Esophagus squamous epithelium (tissue), 5 donors: ENCODE measurements around the gene PRRT2. TPM values are rescaled to one million over a fixed set of nuclear protein-coding genes. Genes with fewer than 3 reads are reported as not detected.
"Not testable (repeated sequence)": the region's sequence is repeated elsewhere in the genome, so short reads cannot be mapped to it uniquely, and the experiment has no call there.

ENCODE experiments used
- DNase-seq: peaks from one replicate; lab custom pipeline; 2025; lab: John Stamatoyannopoulos, UW
- H3K27ac ChIP-seq, 4 donors: fragments of 200-600 bp; sonication (generic); one replicate each; pipeline ENCODE4 v1.5.1; 2016 to 2019; ENCODE audit warnings: mild to moderate bottlenecking in 1 of 4
- H3K27me3 ChIP-seq, 4 donors: fragments of 200-600 bp; sonication (generic); 1 replicate in 3 of 4; 2 replicates in 1 of 4; pipeline versions ENCODE4 v1.5.1 to v1.6.0; 2017 to 2021; ENCODE audit warnings: antibody characterized with exemption in 1 of 4
- H3K36me3 ChIP-seq, 3 donors: fragments of 200-600 bp; sonication (generic); one replicate each; pipeline ENCODE4 v1.5.1; 2016 to 2019
- H3K4me1 ChIP-seq, 3 donors: fragments of 200-600 bp; sonication (generic); one replicate each; pipeline ENCODE4 v1.5.1; 2017 to 2019
- H3K4me3 ChIP-seq, 4 donors: fragments of 200-600 bp; sonication (generic); 1 replicate in 3 of 4; 2 replicates in 1 of 4; pipeline ENCODE4 v1.5.1; 2016 to 2019; ENCODE audit warnings: mild to moderate bottlenecking in 2 of 4, moderate library complexity in 1 of 4
- H3K9me3 ChIP-seq, 3 donors: fragments of 200-600 bp; sonication (generic); one replicate each; pipeline ENCODE4 v1.5.1; 2016 to 2019
- CTCF ChIP-seq, 6 experiments: fragments of 450-650 bp in 4 of 6; fragments of 200-600 bp in 2 of 6; sonication (generic) in 2 of 6; IDR thresholded peaks; one replicate each; pipeline ENCODE4 v1.5.1; 2016 to 2019; ENCODE audit warnings: antibody characterized with exemption in 6 of 6, mild to moderate bottlenecking in 4 of 6, moderate library complexity in 4 of 6
- POLR2A ChIP-seq, 4 donors: fragments of 450-650 bp; IDR thresholded peaks; one replicate each; pipeline ENCODE4 v1.6.1; 2017; ENCODE audit warnings: antibody characterized with exemption in 4 of 4, mild to moderate bottlenecking in 4 of 4, moderate library complexity in 3 of 4
- WGBS, 2 donors: methylation state at CpG; one replicate each; pipeline ENCODE4 v1.1.5; 2018; 5-methylcytosine and 5-hydroxymethylcytosine counted together
- intact Hi-C: fragments of 100-400 bp; cut with DNase I; formaldehyde crosslinking; loops from one replicate; pipeline ENCODE4 v1.15.0; 2022
- total RNA-seq, 4 donors: library from RNA; depleted of rRNA; stranded (reverse); fragments of >200 nt; gene quantifications; one replicate each; pipeline ENCODE4 v1.1.0, GENCODE V29; 2016
- donor health status: DM: yes; HTN: yes; CAD: no.

PRRT2 gene
- total RNA-seq, 4 donors from 2014 or later, result 0.40 to 1.9 (median 0.53) TPM; not detected in 1

- Histone ChIP-seq H3K4me1 (peaks cover 0 to 4% (median 0%) of the 10 kb centered on the region in 3 donors), H3K9me3 (no peaks in the 10 kb centered on the region), H3K27me3 (no peaks in the 10 kb centered on the region), H3K36me3 (no peaks in the 10 kb centered on the region), H3K27ac (no peak overlapping the region), H3K4me3 (no peak overlapping the region)
- no peak for TF ChIP-seq POLR2A (IDR thresholded peaks at IDR 0.05)
- TF ChIP-seq CTCF (IDR thresholded peaks at IDR 0.05), result no peak
- intact Hi-C loops, result no loop called here
- DNase-seq, result no peak
- 87 to 91% methylated on average over 3 of the region's 3 CpGs for WGBS, 2 donors
These were observed 44.9 kb upstream of the PRRT2 start for GRCh38 chr16:29767062-29767461.

- intact Hi-C loops, result no loop called here
- H3K27ac ChIP-seq, result no peak overlapping the region
- H3K27me3 ChIP-seq, result no peaks in the 10 kb centered on the region
- 76 to 85% methylated on average over 2 of the region's 2 CpGs for WGBS, 2 donors
- DNase-seq, result no peak
- H3K36me3 ChIP-seq, result no peaks in the 10 kb centered on the region
- peaks cover 0 to 4% (median 0%) of the 10 kb centered on the region in 3 donors for H3K4me1 ChIP-seq
- TF ChIP-seq POLR2A (IDR thresholded peaks at IDR 0.05) (no peak), CTCF (IDR thresholded peaks at IDR 0.05) (no peak)
- no peak overlapping the region for H3K4me3 ChIP-seq
- H3K9me3 ChIP-seq, result no peaks in the 10 kb centered on the region
These were observed 42.5 kb upstream of the PRRT2 start for GRCh38 chr16:29769507-29769906.

- WGBS, 2 donors, result 74 to 78% methylated on average over 7 of the region's 7 CpGs
- intact Hi-C loops, result no loop called here
- Histone ChIP-seq H3K4me1 (peaks cover 0 to 2% (median 0%) of the 10 kb centered on the region in 3 donors), H3K27me3 (no peaks in the 10 kb centered on the region), H3K9me3 (no peaks in the 10 kb centered on the region), H3K36me3 (no peaks in the 10 kb centered on the region), H3K4me3 (no peak overlapping the region), H3K27ac (no peak overlapping the region)
- TF ChIP-seq POLR2A (IDR thresholded peaks at IDR 0.05) (no peak), CTCF (IDR thresholded peaks at IDR 0.05) (no peak)
- DNase-seq, result no peak
These were observed 41.6 kb upstream of the PRRT2 start for GRCh38 chr16:29770250-29770929.

GRCh38 chr16:29772330-29772729 lies 39.7 kb upstream of the PRRT2 start:
- DNase-seq, H3K4me1 ChIP-seq, H3K4me3 ChIP-seq, H3K27me3 ChIP-seq, intact Hi-C loops, H3K9me3 ChIP-seq, H3K36me3 ChIP-seq, H3K27ac ChIP-seq: not testable (repeated sequence)
- 63 to 81% methylated on average over 5 to 7 of the region's 7 CpGs for WGBS, 2 donors

- WGBS, 2 donors, result 65 to 78% methylated on average over 4 to 5 of the region's 5 CpGs
- no peak overlapping the region for H3K4me3 ChIP-seq
- TF ChIP-seq POLR2A (IDR thresholded peaks at IDR 0.05) (no peak), CTCF (IDR thresholded peaks at IDR 0.05) (no peak)
- no peaks in the 10 kb centered on the region for H3K9me3 ChIP-seq
- no peak overlapping the region for H3K27ac ChIP-seq
- H3K27me3 ChIP-seq, result peaks cover 0 to 12% (median 0%) of the 10 kb centered on the region in 4 donors
- no peak for DNase-seq
- H3K36me3 ChIP-seq, result no peaks in the 10 kb centered on the region
- H3K4me1 ChIP-seq, result no peaks in the 10 kb centered on the region
- intact Hi-C loops, result no loop called here
These were observed 37.3 kb upstream of the PRRT2 start for GRCh38 chr16:29774730-29775129.
